CD14-positive monocyte (primary cell): ENCODE measurements around the gene TSPAN5. TPM values are rescaled to one million over a fixed set of nuclear protein-coding genes. Genes with fewer than 3 reads are reported as not detected.

Source experiments
- DNase-seq, 3 donors: peaks; one replicate each; pipeline ENCODE4 v3.0.0-alpha.2; 2011 to 2022
- H2AFZ ChIP-seq: 2 replicates; pipeline ENCODE4 v1.6.0; 2012; ENCODE audit warnings: mild to moderate bottlenecking, low read depth, low read length, inconsistent platforms; ENCODE audit not compliant: insufficient read depth, poor library complexity, severe bottlenecking
- H3K27ac ChIP-seq, 2 donors: 1 replicate in 1 of 2; 2 replicates in 1 of 2; pipeline ENCODE4 v1.5.1; 2012 to 2013; ENCODE audit warnings: low read length in 2 of 2, control low read depth in 1 of 2, inconsistent platforms in 1 of 2, low read depth in 1 of 2, mild to moderate bottlenecking in 1 of 2
- H3K27me3 ChIP-seq, 2 donors: one replicate each; pipeline versions ENCODE4 v1.6.0 to v1.6.1; 2011 to 2013; ENCODE audit warnings: low read length in 2 of 2; ENCODE audit not compliant: control insufficient read depth in 2 of 2, insufficient read depth in 2 of 2
- H3K36me3 ChIP-seq, 2 donors: replicated peaks in 1 of 2; 1 replicate in 1 of 2; 2 replicates in 1 of 2; pipeline versions ENCODE4 v1.5.1 to v1.6.1; 2012 to 2013; ENCODE audit warnings: low read length in 2 of 2, control low read depth in 1 of 2, inconsistent platforms in 1 of 2, mild to moderate bottlenecking in 1 of 2; ENCODE audit not compliant: insufficient read depth in 2 of 2, control insufficient read depth in 1 of 2
- H3K4me1 ChIP-seq, 2 donors: 1 replicate in 1 of 2; 2 replicates in 1 of 2; pipeline versions ENCODE4 v1.5.1 to v1.6.1; 2012 to 2013; ENCODE audit warnings: low read length in 2 of 2, control low read depth in 1 of 2, inconsistent platforms in 1 of 2, mild to moderate bottlenecking in 1 of 2, moderate library complexity in 1 of 2; ENCODE audit not compliant: insufficient read depth in 2 of 2, control insufficient read depth in 1 of 2
- H3K4me2 ChIP-seq: replicated peaks from 2 replicates; pipeline ENCODE3; 2012; ENCODE audit warnings: low read length, moderate library complexity, mild to moderate bottlenecking; ENCODE audit not compliant: poor library complexity, severe bottlenecking; ENCODE audit errors: extremely low read depth
- H3K4me3 ChIP-seq, 3 experiments: fragments of 200-600 bp in 1 of 3; sonication (generic) in 1 of 3; replicated peaks in 1 of 3; 1 replicate in 2 of 3; 2 replicates in 1 of 3; pipeline ENCODE4 v1.5.1; 2011 to 2013; ENCODE audit warnings: low read length in 3 of 3, mild to moderate bottlenecking in 3 of 3, control low read depth in 2 of 3, low read depth in 2 of 3, inconsistent platforms in 1 of 3, moderate library complexity in 1 of 3
- H3K79me2 ChIP-seq: 2 replicates; pipeline ENCODE4 v1.6.0; 2012; ENCODE audit warnings: mild to moderate bottlenecking, control low read depth, inconsistent platforms, low read length, moderate library complexity; ENCODE audit not compliant: insufficient read depth
- H3K9ac ChIP-seq: 2 replicates; pipeline ENCODE4 v1.6.0; 2017; ENCODE audit warnings: low read length, mild to moderate bottlenecking; ENCODE audit not compliant: insufficient read depth, poor library complexity, severe bottlenecking
- H3K9me3 ChIP-seq, 2 donors: replicated peaks in 1 of 2; 1 replicate in 1 of 2; 2 replicates in 1 of 2; pipeline versions ENCODE4 v1.5.1 to v1.6.1; 2012 to 2013; ENCODE audit warnings: low read length in 2 of 2, control low read depth in 1 of 2; ENCODE audit not compliant: control insufficient read depth in 1 of 2, insufficient read depth in 1 of 2
- H4K20me1 ChIP-seq: 2 replicates; pipeline ENCODE4 v1.6.0; 2012; ENCODE audit warnings: mild to moderate bottlenecking, low read length, control low read depth, moderate library complexity; ENCODE audit not compliant: insufficient read depth
- H3K27ac Mint-ChIP-seq, 7 donors: one replicate each; pipeline ENCODE4 v1.8.0; 2020; ENCODE audit warnings: mild to moderate bottlenecking in 7 of 7, mixed read lengths in 7 of 7, moderate library complexity in 6 of 7, inconsistent platforms in 2 of 7
- H3K27me3 Mint-ChIP-seq, 3 donors: one replicate each; pipeline ENCODE4 v1.8.0; 2021 to 2022; ENCODE audit warnings: low read depth in 3 of 3, mild to moderate bottlenecking in 3 of 3, mixed read lengths in 3 of 3, moderate library complexity in 3 of 3, inconsistent platforms in 1 of 3
- H3K36me3 Mint-ChIP-seq, 2 donors: one replicate each; pipeline ENCODE4 v1.8.0; 2020; ENCODE audit warnings: mixed read lengths in 2 of 2, inconsistent platforms in 1 of 2, mild to moderate bottlenecking in 1 of 2
- H3K4me1 Mint-ChIP-seq: one replicate; pipeline ENCODE4 v1.8.0; 2020; ENCODE audit warnings: mild to moderate bottlenecking, mixed read lengths
- H3K4me3 Mint-ChIP-seq, 2 donors: one replicate each; pipeline ENCODE4 v1.8.0; 2020; ENCODE audit warnings: mild to moderate bottlenecking in 2 of 2, mixed read lengths in 2 of 2, moderate library complexity in 1 of 2
- H3K9me3 Mint-ChIP-seq, 7 donors: one replicate each; pipeline ENCODE4 v1.8.0; 2020 to 2022; ENCODE audit warnings: mixed read lengths in 7 of 7, mild to moderate bottlenecking in 6 of 7, moderate library complexity in 6 of 7, inconsistent platforms in 2 of 7
- CTCF ChIP-seq: fragments of 200-600 bp; IDR thresholded peaks from one replicate; pipeline ENCODE4 v1.8.0; 2022; ENCODE audit warnings: antibody characterized with exemption, mild to moderate bottlenecking
- WGBS: methylation state at CpG from one replicate; pipeline ENCODE4 v1.1.5; 2013; ENCODE audit warnings: missing lambda C conversion rate; ENCODE audit not compliant: insufficient coverage; 5-methylcytosine and 5-hydroxymethylcytosine counted together
- intact Hi-C, 2 donors: fragments of 100-400 bp; cut with micrococcal nuclease; formaldehyde crosslinking; loops; one replicate each; pipeline versions ENCODE4 v1.15.0 to v1.15.1; 2023
- polyA plus RNA-seq, 3 donors: library from polyadenylated mRNA; depleted of rRNA in 1 of 3; unstranded in 2 of 3; stranded (reverse) in 1 of 3; fragments of 300-500 nt in 2 of 3; fragments of >200 nt in 1 of 3; fragmentation: Illumina TruSeq in 2 of 3; gene quantifications; 1 replicate in 2 of 3; 2 replicates in 1 of 3; pipeline ENCODE4 v1.2.3, GENCODE V29; 2012 to 2021

The TSPAN5 gene
- polyA plus RNA-seq, 3 donors, result 0.09 to 1.1 (median 0.13) TPM

GRCh38 chr4:98540803-98541202, 117.6 kb downstream of the TSPAN5 start:
- Histone ChIP-seq H3K4me2 (no peak overlapping the region), H3K4me1 (no peaks in the 10 kb centered on the region), H3K27ac (no peak overlapping the region), H4K20me1 (no peaks in the 10 kb centered on the region), H3K9me3 (peaks cover 0 to 4% of the 10 kb centered on the region in 2 donors), H3K4me3 (no peak overlapping the region), H3K9ac (no peak overlapping the region), H3K36me3 (no peaks in the 10 kb centered on the region), H3K27me3 (no peaks in the 10 kb centered on the region), H3K79me2 (no peaks in the 10 kb centered on the region), H2AFZ (no peak overlapping the region)
- Mint-ChIP-seq H3K27ac (no peak overlapping the region), H3K4me1 (peaks cover 8% of the 10 kb centered on the region), H3K4me3 (no peak overlapping the region), H3K36me3 (no peaks in the 10 kb centered on the region), H3K9me3 (peaks cover 0 to 4% (median 2%) of the 10 kb centered on the region in 7 donors), H3K27me3 (peaks cover 0 to 4% (median 0%) of the 10 kb centered on the region in 3 donors)
- DNase-seq, result no peak
- no peak for TF ChIP-seq CTCF
- WGBS, result 90% methylated on average over 2 of the region's 4 CpGs
- intact Hi-C loops, result no loop called here

DNA sequence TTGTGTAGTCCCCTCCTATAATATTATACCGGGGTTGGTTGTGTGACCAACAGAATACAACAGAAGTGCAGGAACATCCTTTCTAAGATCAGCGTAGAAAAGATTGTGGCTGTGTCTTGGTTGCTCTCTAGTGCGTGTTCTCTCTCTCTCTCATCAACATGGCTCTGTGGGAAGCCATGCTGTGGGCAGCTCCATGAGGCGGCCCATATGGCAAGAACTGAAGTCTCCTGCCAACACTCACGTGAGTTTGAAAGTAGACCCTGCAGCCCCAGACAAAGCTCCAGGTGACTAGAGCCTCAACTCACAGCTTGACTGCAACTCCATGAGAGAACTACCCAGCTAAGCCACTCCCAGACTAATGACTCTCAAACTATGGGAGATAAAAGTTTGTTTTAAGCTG, 118.7 kb downstream of the TSPAN5 start:
- Mint-ChIP-seq H3K36me3 (no peaks in the 10 kb centered on the region), H3K4me1 (peaks cover 8% of the 10 kb centered on the region), H3K27me3 (peaks cover 0 to 2% (median 0%) of the 10 kb centered on the region in 3 donors), H3K4me3 (no peak overlapping the region), H3K9me3 (peaks cover 0 to 6% (median 2%) of the 10 kb centered on the region in 7 donors), H3K27ac (no peak overlapping the region)
- no peak overlapping the region for H3K4me2 ChIP-seq
- TF ChIP-seq CTCF, result no peak
- H2AFZ ChIP-seq, result no peak overlapping the region
- intact Hi-C loops, result no loop called here
- H3K27ac ChIP-seq, result no peak overlapping the region
- no peaks in the 10 kb centered on the region for H3K36me3 ChIP-seq
- no peaks in the 10 kb centered on the region for H3K4me1 ChIP-seq
- 100% methylated on average over 1 of the region's 5 CpGs for WGBS
- no peaks in the 10 kb centered on the region for H3K27me3 ChIP-seq
- H3K79me2 ChIP-seq, result no peaks in the 10 kb centered on the region
- H3K9ac ChIP-seq, result no peak overlapping the region
- H3K9me3 ChIP-seq, result peaks cover 0 to 4% of the 10 kb centered on the region in 2 donors
- DNase-seq, result no peak
- H4K20me1 ChIP-seq, result no peaks in the 10 kb centered on the region
- no peak overlapping the region for H3K4me3 ChIP-seq
